Breast epithelium (tissue), 3 donors: Measurements from ENCODE around the gene VPS13D.

Experiments
- POLR2A ChIP-seq: fragments of 450-650 bp; IDR thresholded peaks from one replicate; pipeline ENCODE4 v1.6.1; 2016; ENCODE audit warnings: antibody characterized with exemption, mild to moderate bottlenecking, moderate library complexity
- TF ChIP-seq, protein P1 (sequence below), 3 donors: fragments of 450-650 bp; IDR thresholded peaks; one replicate each; pipeline ENCODE4 v1.5.1; 2016 to 2017; ENCODE audit warnings: antibody characterized with exemption in 3 of 3, mild to moderate bottlenecking in 3 of 3, moderate library complexity in 3 of 3

- TF ChIP-seq POLR2A = no peak
- TF ChIP-seq, protein P1, sequence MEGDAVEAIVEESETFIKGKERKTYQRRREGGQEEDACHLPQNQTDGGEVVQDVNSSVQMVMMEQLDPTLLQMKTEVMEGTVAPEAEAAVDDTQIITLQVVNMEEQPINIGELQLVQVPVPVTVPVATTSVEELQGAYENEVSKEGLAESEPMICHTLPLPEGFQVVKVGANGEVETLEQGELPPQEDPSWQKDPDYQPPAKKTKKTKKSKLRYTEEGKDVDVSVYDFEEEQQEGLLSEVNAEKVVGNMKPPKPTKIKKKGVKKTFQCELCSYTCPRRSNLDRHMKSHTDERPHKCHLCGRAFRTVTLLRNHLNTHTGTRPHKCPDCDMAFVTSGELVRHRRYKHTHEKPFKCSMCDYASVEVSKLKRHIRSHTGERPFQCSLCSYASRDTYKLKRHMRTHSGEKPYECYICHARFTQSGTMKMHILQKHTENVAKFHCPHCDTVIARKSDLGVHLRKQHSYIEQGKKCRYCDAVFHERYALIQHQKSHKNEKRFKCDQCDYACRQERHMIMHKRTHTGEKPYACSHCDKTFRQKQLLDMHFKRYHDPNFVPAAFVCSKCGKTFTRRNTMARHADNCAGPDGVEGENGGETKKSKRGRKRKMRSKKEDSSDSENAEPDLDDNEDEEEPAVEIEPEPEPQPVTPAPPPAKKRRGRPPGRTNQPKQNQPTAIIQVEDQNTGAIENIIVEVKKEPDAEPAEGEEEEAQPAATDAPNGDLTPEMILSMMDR (IDR thresholded peaks at IDR 0.05) = no peak
Observed at GRCh38 chr1:12547586-12548225, 317.9 kb downstream of the VPS13D start.
